Uterus (tissue), 2 donors: Measurements from ENCODE around the gene PPM1M.
A peak's percentile ranks its signal among the peaks of the same experiment; 100 is the strongest.

ENCODE experiments used
- POLR2A ChIP-seq, 2 donors: fragments of 450-650 bp; IDR thresholded peaks; one replicate each; pipeline ENCODE4 v1.6.1; 2016; ENCODE audit warnings: antibody characterized with exemption in 2 of 2, mild to moderate bottlenecking in 1 of 2, moderate library complexity in 1 of 2
- TF ChIP-seq, protein P1 (sequence below), 4 experiments: fragments of 200-600 bp in 2 of 4; fragments of 450-650 bp in 2 of 4; sonication (generic) in 2 of 4; IDR thresholded peaks; one replicate each; pipeline ENCODE4 v1.5.1; 2016 to 2019; ENCODE audit warnings: antibody characterized with exemption in 4 of 4, mild to moderate bottlenecking in 2 of 4, moderate library complexity in 1 of 4

GRCh38 chr3:52291508-52292181 lies 46.1 kb downstream of the PPM1M start:
- TF ChIP-seq, protein P1, sequence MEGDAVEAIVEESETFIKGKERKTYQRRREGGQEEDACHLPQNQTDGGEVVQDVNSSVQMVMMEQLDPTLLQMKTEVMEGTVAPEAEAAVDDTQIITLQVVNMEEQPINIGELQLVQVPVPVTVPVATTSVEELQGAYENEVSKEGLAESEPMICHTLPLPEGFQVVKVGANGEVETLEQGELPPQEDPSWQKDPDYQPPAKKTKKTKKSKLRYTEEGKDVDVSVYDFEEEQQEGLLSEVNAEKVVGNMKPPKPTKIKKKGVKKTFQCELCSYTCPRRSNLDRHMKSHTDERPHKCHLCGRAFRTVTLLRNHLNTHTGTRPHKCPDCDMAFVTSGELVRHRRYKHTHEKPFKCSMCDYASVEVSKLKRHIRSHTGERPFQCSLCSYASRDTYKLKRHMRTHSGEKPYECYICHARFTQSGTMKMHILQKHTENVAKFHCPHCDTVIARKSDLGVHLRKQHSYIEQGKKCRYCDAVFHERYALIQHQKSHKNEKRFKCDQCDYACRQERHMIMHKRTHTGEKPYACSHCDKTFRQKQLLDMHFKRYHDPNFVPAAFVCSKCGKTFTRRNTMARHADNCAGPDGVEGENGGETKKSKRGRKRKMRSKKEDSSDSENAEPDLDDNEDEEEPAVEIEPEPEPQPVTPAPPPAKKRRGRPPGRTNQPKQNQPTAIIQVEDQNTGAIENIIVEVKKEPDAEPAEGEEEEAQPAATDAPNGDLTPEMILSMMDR (IDR thresholded peaks at IDR 0.05) = peak in 3 of 4 experiments; percentile 5 to 50 (median 38)
- no peak for TF ChIP-seq POLR2A (IDR thresholded peaks at IDR 0.05)
